Measurements from ENCODE around the gene TRAF5.
A peak's percentile ranks its signal among the peaks of the same experiment; 100 is the strongest.
"Not testable (repeated sequence)": the region's sequence is repeated elsewhere in the genome, so short reads cannot be mapped to it uniquely, and the experiment has no call there.

The TRAF5 gene

DNA sequence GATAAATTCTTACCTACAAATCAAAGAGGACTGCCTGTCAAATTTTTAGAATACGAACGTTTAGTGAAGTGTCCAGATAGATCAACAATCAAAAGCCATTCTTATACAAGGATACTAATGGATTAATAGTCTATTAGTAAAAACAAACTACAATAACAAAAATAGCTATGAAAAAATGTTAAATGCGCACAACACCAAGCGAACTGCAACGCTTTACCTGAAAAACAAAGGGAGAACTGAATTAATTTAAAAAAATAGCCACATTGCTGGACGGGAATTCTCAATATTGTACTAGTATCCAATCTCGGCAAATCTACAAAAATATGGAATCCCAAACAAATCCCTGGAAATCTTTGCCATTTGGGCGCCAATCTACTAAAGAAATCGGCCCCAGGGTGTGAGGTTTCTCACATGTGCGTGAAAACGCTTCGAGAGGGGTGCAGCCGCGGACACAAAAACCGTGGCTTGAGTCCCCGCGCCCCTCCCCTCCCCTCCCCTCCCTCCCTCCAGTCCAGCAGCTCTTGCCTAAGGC, 55.6 kb downstream of the TRAF5 start:
- DNase-seq, result no peak

DNA sequence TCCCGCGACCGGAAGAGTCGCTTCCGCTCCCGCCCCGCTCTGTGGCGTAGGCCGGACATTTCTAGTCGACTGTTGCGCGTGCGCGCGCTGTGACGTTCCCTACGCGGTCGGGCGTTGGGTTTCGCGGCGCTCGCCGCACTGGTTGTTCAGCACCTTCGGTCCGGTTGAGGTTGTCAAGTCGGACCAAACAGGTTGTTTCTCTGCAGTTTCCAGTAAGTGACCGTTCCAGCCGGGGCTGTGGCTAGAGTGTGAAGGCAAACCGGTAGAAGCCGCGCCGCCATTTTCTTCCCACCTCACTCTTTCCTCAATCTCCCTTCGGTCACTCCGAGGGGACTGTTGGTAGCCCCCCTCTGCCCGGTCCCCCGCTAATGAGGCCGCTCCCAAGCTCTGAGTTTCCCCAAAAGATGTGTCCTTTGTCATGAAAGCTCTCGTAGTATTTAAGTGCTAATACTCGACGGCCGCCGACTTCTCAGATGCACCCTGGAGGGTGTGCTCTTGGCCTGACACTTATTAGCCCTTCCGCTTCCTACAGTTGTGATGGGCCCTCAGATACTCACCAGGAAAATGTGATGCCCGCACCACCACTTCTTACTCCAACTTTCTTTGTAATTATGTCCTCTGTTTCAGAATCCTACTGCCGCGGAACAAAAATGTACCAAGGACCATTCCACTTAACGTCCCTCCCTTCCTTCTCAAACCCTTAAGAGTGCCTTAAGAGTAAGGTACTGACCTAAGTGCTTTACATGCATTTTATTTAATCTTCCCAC, 56.3 kb downstream of the TRAF5 start:
- DNase-seq, result peak; percentile 96

DNA sequence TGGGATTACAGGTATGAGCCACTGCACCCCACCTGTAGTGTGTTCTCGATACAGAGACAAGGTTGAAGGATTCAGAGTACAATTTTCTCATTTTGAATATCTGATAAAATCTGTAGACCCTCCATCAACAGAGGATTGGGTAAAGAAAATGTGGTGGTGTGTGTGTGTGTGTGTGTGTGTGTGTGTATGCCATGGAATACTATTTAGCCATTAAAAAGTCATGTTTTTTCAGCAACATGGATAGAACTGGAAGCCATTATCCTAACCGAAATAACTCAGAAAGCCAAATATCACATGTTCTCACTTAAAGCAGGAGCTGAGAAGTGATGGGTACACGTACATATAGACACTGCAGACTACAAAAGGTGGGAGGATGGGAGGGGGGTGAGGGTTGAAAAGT, 57.9 kb downstream of the TRAF5 start:
- no peak for DNase-seq

DNA sequence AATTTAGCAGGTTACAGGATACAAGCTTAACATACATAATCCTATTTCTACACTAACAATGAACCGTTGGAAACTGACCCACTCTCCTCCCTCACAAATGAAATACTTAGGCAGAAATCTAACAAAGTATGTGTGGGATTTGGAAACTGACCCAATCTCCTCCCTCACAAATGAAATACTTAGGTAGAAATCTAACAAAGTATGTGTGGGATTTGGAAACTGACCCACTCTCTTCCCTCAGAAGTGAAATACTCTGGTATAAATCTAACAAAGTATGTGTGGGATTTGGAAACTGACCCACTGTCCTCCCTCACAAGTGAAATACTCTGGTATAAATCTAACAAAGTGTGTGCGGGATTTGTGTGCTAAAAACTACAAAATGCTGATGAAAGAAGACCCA, 60.3 kb downstream of the TRAF5 start:
- no peak for DNase-seq

DNA sequence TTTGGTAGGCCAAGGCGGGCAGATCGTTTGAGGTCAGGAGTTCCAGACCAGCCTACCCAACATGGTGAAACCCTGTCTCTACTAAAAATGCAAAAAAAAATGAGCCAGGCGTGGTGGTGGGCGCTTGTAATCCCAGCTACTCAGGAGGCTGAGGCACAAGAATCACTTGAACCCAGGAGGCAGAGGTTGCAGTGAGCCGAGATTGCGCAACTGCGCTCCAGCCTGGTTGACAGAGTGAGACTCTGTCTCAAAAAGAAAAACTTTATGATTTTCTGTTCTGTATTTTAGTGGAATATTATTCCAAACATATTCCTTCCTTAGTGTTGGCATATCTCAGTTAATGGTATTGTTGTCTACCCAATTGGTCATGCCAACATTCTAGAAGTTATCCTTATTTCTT, 64.2 kb downstream of the TRAF5 start:
- DNase-seq, result not testable (repeated sequence)

DNA sequence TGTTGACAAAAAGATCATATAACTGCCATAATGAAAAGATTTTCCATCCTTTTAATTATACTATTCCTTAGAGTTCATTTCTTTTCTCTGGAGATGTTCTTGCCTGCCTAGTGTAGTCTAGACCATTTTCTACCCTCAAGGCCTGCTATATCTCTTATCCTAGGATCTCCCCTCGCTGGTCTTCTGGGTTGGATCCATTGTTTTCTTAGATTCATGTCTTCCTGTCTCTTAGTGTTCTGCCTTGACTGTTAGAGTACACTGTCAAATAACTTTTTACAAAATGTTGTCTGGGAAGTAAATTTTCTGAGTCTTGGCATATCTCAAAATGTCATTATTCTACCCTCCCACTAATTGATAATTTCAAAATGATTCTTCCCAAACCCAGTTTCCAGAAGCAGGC, 66.6 kb downstream of the TRAF5 start:
- no peak for DNase-seq

DNA sequence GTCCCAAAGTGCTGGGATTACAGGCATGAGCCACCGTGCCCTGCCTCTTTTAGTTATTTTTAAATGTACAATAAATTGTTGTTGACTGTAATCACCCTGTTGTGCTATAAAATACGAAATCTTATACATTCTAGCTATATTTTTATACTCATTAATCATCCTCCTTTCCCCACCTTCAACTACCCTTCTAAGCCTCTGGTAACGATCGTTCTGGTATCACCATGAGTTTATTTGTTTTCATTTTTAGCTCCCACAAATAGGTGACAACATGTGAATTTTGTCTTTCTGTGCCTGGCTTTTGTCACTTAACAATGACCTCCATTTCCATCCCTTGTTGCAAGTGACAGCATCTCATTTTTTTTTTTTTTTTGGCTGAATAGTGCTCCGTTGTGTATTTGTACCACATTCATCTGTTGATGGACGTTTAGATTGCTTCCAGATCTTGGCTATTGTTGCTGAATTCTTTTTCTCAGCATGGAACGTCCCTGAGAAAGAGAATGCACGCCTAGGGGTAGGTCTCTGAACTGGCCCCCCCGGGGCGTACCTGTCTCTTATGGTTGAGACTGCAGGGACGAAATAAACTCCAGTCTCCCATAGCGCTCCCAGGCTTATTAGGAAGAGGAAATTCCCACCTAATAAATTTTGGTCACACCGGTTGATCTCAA, 71.8 kb downstream of the TRAF5 start:
- DNase-seq, result not testable (repeated sequence)

DNA sequence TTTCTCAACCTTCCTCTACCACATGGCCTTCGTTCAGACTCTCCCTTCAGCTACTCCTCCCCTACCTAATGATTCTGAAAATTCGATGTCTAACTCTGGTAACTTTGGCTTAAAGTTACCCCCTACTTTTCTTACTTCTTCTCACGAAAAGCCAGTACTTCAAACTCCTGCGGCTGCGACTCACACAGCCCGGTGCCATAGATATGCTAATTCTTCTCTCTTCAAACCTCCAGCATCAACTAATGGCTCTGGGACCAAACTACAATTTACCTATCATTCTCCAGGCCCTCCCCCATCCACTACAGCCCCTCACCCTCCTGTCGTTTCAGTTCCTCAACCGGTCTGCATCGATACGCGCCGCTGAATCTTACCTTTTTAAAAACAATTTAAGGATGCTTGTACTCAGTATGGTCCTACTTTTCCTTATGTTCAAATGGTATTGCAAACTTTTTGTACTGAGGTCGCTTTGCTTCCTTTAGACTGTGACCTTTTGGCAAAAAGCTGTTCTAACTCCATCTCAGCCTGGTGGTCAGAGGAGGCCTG, 73.3 kb downstream of the TRAF5 start:
- DNase-seq, result not testable (repeated sequence)

DNA sequence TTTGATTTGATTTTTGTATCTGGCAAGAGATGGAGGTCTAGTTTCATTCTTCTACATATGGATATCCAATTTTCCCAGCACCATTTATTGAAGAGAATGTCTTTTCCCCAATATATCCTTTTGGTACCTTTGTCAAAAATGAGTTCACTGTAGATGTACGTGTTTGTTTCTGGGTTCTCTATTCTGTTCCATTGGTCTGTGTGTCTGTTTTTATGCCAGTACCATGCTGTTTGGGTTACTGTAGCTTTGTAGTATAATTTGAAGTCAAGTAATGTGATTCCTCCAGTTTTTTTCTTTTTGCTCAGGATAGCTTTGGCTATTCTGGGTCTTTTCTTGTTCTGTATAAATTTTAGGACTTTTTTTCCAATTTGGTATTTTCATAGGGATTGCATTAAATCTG, 75.1 kb downstream of the TRAF5 start:
- not testable (repeated sequence) for DNase-seq

DNA sequence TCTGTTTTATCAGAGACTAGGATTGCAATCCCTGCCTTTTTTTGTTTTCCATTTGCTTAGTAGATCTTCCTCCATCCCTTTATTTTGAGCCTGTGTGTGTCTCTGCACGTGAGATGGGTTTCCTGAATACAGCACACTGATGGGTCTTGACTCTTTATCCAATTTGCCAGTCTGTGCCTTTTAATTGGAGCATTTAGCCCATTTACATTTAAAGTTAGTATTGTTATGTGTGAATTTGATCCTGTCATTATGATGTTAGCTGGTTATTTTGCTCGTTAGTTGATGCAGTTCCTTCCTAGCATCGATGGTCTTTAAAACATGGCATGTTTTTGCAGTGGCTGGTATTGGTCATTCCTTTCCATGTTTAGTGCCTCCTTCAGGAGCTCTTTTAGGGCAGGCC, 79.5 kb downstream of the TRAF5 start:
- DNase-seq, result not testable (repeated sequence)

DNA sequence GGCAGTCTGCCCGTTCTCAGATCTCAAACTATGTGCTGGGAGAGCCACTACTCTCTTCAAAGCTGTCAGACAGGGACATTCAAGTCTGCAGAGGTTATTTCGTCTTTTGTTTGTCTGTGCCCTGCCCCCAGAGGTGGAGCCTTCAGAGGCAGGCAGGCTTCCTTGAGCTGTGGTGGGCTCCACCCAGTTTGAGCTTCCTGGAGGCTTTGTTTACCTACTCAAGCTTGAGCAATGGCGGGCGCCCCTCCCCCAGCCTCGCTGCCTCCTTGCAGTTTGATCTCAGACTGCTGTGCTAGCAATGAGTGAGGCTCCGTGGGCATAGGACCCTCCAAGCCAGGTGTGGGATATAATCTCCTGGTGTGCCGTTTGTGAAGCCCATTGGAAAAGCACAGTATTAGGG, 81.1 kb downstream of the TRAF5 start:
- DNase-seq, result not testable (repeated sequence)

DNA sequence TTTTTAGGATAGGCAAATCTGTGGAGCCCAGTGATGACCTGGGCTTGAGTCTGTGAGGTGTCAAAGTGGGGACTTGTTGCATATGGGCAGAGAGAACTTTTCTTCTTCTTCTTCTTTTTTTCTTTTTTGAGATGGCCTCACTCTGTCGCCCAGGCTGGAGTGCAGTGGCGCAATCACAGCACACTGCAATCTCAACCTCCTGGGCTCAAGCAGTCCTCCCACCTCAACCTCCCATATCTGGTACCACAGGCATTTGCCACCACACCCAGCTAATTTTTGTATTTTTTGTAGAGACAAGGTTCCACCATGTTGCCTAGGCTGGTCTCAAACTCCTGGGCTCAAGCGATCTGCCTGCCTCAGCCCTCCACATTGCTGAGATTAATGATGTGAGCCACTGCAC, 85.0 kb downstream of the TRAF5 start:
- DNase-seq, result no peak

DNA sequence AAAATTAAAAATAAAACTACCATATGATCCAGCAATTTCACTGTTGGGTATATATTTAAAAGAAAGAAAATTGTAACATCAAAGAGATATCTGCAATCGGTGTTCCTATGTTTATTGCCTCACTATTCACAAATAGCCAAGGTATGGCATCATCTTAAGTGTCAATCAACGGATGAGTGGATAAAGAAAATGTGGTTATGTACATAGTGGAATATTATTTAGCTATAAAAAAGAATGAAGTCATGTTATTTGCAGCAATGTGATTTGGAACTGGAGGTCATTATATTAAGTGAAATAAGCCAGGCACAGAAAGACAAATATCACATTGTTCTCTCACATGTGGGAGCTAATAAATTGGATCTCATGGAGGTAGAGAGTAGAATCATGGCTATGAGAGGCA, 89.1 kb downstream of the TRAF5 start:
- DNase-seq, result no peak

DNA sequence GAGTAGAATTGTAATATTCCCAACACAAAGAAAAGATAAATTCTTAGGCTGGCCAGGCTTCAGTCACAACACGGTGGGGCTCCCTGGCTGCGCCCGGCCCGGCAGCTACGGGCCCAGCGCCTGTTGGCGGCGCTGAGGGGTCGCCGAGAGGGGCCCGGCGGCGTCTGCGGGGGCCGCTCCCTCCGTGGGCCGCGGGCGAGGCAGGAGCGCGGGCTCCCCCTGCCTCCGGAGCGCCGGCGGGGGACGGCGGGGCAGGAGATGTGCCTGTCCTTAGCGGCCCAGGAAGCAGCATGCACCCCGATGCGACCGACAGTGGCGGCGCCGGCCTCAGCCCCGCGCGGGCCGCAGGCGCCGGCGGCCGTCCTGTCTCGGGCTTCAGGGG, 89.6 kb downstream of the TRAF5 start:
- peak; percentile 3 for DNase-seq

DNA sequence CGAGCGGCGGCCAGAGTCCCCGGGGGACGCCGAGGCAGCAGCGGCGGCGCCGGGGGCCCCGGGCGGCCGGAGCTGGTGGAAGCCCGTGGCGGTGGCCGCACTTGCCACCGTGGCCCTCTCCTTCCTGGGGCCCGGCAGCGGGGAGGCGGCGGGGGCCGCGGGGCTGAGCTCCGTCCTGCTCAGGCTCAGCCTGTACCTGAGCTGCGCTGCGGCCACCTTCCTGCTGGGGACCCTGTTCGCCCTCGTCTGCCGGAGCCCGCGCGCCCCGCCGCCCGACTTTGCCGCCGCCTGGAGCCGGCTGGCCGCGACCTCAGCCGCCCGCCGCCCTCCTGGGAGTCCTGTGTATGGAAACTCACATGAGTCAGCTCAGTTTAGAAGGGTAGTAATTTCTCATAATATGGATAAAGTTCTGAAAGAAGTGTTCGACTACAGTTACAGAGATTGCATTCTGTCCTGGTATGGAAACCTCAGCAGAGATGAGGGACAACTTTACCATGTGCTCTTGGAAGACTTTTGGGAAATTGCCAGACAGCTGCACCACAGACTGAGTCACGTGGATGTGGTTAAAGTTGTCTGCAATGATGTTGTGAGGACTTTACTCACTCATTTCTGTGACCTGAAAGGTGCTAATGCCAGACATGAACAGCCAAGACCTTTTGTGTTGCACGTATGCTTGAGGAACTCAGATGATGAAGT, 90.1 kb downstream of the TRAF5 start:
- peak; percentile 15 for DNase-seq

DNA sequence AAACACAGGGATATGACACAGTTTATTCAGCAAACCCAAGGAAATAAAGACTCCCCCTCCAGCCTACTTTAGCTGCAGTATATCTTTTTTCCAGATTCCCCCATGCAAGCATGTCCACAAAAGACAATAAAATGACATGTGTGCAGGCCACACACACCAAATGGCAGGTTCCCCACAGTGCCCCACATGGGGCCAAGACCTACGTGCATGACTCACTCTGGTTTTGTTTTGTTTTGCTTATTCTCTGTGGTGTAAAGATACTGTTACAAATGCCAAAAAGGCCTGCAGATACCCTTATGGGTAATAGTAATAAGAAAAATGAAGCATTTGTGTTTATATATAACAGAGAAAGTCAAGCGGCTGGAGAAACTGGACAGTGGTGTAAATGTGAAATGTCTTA, 93.8 kb downstream of the TRAF5 start:
- no peak for DNase-seq

DNA sequence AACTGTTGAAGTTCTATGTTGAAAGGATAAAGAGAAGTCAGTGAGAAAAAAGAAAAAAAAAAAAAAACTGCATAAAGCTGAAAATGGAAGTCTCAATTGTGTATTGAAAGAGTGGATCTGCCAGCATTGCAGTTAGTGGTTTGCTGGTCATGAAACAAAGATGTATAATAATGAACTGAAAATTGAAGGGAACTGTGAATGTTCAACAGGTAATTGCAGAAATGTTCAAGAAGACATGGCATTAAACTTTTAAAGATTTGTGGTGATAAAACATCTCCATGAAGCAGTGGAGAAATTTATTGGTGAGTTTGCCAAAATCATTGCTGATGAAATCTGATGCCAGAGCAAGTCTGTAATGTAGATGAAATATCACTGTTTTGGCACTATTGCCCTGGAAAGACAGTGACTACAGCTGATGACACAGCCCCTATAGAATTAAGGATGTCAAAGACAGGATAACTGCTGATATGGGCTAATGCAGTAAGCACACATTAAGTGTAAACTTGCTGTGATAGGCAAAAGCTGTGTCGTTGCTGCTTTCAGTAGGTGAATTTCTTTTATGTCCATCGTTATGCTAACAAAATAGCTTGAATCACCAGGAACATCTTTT, 94.3 kb downstream of the TRAF5 start:
- DNase-seq, result no peak

DNA sequence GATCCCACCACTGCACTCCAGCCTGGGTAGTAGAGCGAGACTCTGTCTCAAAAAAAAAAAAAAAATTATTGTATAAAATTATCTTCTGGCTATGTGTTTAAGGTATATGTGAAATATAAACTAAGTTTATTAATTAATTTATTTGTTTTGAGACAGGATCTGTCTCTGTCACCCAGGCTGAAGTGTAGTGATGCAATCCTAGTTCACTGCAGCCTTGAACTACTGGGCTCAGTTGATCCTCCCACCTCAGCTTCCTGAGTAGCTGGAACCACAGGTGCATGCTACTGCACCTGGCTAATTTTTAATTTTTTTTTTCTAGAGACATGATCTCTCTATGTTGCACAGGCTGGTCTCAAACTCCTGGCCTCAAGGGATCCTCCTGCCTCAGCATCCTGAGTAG, 97.4 kb downstream of the TRAF5 start:
- DNase-seq, result no peak
